ENCODE results near the gene TRIM56. TPM values are rescaled to one million over a fixed set of nuclear protein-coding genes. Genes with fewer than 3 reads are reported as not detected.
"Not testable (repeated sequence)": the region's sequence is repeated elsewhere in the genome, so short reads cannot be mapped to it uniquely, and the experiment has no call there.

TRIM56 gene
- polyA plus RNA-seq, 12 donors: 7.0 to 18.5 (median 8.9) TPM; not detected in 1

GRCh38 chr7:101111261-101111660 is 26.0 kb downstream of the TRIM56 start:
- DNase-seq: no peak

DNA sequence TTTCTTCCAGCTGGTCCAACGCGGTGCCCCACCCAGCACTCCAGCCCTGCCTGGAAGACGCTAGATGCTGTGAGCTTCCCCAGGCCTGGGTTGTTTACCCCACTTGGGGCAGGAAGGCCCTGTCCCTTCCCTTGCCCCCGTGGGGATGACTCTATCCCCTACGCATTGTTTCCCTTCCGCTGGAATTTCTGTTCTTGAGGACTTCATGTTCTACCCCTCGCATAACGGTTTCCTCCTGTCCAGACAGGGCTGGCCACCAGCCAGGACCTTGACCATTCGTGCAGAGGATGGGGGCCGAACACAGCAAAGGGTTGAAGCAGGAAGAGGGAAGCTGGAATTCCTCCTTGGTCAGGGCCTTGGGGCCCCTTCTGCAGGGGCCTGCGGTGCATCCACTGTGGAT is 27.0 kb downstream of the TRIM56 start:
- DNase-seq: no peak

DNA sequence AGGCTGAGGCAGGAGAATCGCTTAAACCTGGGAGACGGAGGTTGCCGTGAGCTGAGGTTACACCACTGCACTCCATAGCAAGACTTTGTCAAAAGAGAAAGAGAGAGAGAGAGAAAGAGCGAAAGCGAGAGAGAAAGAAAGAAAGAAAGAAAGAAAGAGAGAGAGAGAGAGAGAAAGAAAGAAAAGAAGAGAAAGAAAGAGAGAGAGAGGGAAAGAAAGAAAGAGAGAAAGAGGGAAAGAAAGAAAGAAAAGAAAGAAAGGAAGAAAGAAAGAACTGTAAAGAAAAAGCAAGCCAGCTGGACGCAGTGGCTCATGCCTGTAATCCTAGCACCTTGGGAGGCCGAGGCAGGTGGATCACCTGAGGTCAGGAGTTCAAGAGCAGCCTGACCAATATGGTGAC is 27.9 kb downstream of the TRIM56 start:
- DNase-seq: not testable (repeated sequence)

- no peak for DNase-seq
Observed at GRCh38 chr7:101113836-101114235, 28.6 kb downstream of the TRIM56 start.

GRCh38 chr7:101114492-101114891 is 29.2 kb downstream of the TRIM56 start:
- no peak for DNase-seq

DNA sequence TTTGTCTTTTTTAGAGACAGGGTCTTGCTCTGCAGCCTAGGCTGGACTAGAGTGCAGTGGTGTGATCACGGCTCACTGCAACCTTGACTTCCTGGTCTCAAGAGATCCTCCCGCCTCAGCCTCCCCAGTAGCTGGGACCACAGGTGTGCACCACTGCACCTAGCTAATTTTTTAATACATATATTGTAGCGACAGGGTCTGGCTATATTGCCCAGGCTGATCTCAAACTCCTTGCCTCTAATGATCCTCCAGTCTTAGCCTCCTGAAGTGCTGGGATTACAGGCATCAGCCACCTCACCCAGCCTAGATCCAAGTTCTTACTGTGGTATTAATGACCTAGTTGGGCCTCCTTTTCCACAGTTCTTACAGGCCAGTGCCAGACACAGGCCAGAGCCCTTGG is 29.9 kb downstream of the TRIM56 start:
- DNase-seq: no peak

DNA sequence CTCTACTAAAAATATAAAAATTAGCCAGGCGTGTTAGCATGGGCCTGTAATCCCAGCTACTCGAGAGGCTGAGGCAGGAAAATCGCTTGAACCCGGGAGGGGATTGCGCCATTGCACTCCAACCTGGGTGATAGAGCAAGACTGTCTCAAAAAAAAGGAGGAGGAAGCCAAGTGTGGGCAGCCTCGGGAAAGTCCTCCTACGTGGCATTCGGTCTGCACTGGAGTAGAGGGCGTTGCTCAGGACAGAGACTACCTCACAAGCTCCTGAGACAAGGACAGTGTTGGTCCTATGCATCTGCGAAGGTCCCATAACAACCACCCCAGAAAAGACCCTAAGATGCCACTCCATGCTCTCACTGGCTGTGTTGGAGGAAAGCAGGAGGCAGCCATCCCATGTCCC is 31.6 kb downstream of the TRIM56 start:
- no peak for DNase-seq

GRCh38 chr7:101118856-101119255 is 33.6 kb downstream of the TRIM56 start:
- no peak for DNase-seq

GRCh38 chr7:101119876-101120275 is 34.6 kb downstream of the TRIM56 start:
- DNase-seq: no peak

- no peak for DNase-seq
Observed at GRCh38 chr7:101120315-101120714, 35.0 kb downstream of the TRIM56 start.

DNA sequence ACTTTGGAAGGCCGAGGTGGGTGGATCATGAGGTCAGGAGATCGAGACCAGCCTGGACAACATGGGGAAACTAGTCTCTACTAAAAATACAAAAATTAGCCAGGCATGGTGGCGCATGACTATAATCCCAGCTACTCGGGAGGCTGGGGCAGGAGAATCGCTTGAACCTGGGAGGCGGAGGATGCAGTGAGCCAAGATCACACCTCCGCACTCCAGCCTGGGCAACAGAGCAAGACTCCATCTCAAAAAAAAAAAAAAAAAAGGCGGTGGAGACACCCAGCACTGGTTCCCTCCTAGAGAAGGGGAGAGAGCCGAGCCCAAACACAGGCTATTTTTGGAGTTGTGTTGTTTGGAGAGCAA is 36.3 kb downstream of the TRIM56 start:
- not testable (repeated sequence) for DNase-seq

GRCh38 chr7:101121991-101122932 is 37.0 kb downstream of the TRIM56 start:
- peak; percentile 94 for DNase-seq

DNA sequence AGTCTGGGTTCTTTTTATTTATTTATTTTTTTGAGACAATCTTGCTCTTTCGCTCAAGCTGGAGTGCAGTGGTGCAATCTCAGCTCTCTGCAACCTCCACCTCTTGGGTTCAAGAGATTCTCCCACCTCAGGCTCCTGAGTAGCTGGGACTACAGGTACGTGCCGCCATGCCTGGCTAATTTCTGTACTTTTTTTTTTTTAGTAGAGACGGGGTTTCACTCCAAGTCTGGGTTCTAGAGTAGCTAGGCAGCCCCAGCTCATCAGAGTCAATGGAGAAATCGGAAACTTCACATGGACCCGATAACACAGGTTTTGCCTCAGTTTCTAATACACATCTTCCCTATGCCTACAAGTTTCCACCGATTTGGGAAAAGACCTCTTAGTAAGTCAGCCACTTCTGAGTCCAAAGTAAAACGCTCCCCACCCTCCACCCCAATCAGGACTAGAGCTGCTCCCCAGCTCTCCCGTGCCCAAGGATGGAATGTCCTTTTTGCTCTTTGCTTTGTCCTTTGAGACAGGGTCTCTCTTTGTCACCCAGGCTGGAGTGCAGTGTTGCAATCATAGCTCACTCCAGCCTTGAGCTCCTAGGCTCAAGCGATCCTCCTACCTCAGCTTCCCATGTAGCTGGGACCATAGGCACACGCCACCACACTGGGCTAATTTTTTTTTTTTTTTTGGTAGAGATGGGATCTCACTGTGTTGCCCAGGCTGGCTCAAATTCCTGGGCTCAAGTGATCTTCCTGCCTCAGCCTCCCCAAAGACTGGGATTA is 37.8 kb downstream of the TRIM56 start:
- DNase-seq: no peak

- no peak for DNase-seq
Observed at GRCh38 chr7:101123703-101124068, 38.4 kb downstream of the TRIM56 start.

DNA sequence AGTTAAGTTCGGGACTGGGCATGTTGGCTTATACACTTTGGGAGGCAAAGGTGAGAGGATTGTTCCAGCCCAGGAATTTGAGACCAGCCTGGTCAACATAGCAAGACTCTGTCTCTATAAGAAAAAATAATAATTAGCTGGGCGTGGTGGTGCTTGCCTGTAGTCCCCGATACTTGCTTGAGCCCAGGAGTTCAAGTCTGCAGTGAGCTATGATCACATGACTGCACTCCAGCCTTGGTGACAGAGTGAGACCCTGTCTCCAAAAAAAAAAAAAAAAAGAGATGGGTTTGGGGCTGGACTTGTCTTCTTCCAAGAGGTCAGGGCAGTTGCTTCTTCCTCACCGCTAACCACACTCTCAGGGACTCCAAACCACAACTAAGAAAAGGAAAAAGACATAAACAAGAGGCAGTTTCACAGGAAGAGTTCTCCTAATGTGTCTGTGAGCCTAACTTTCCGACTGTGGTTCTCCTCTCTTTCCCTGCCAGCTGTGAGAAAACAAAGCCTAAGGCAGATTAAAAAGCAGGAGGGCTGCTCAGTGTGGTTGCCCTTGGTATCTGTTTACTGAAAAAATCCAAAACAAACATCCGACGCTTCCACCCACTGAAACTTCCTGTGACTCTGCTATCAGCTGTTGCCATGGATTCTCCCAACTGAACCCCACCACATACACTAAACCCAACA is 39.2 kb downstream of the TRIM56 start:
- no peak for DNase-seq

- no peak for DNase-seq
Observed at GRCh38 chr7:101125989-101126650, 40.8 kb downstream of the TRIM56 start.

GRCh38 chr7:101126651-101127459 is 41.6 kb downstream of the TRIM56 start, which contains the start of gene SERPINE1:
Gene SERPINE1, plus strand, starts transcription at chr7:101127104. Its CDS starts 1,290 bp downstream, at chr7:101128394.
- peak; percentile 91 for DNase-seq

- no peak for DNase-seq
Observed at GRCh38 chr7:101127460-101128039, 42.3 kb downstream of the TRIM56 start.

GRCh38 chr7:101128040-101128834 is 43.0 kb downstream of the TRIM56 start:
- no peak for DNase-seq

Data from muscle of arm (tissue), 12 donors.